CD14-positive monocyte (primary cell): ENCODE results near the gene XXYLT1. TPM values are rescaled to one million over a fixed set of nuclear protein-coding genes. Genes with fewer than 3 reads are reported as not detected.

ENCODE experiments used
- DNase-seq, 3 donors: peaks; one replicate each; pipeline ENCODE4 v3.0.0-alpha.2; 2011 to 2022
- H2AFZ ChIP-seq: 2 replicates; pipeline ENCODE4 v1.6.0; 2012; ENCODE audit warnings: mild to moderate bottlenecking, low read depth, low read length, inconsistent platforms; ENCODE audit not compliant: insufficient read depth, poor library complexity, severe bottlenecking
- H3K27ac ChIP-seq, 2 donors: 1 replicate in 1 of 2; 2 replicates in 1 of 2; pipeline ENCODE4 v1.5.1; 2012 to 2013; ENCODE audit warnings: low read length in 2 of 2, control low read depth in 1 of 2, inconsistent platforms in 1 of 2, low read depth in 1 of 2, mild to moderate bottlenecking in 1 of 2
- H3K27me3 ChIP-seq, 2 donors: one replicate each; pipeline versions ENCODE4 v1.6.0 to v1.6.1; 2011 to 2013; ENCODE audit warnings: low read length in 2 of 2; ENCODE audit not compliant: control insufficient read depth in 2 of 2, insufficient read depth in 2 of 2
- H3K36me3 ChIP-seq, 2 donors: replicated peaks in 1 of 2; 1 replicate in 1 of 2; 2 replicates in 1 of 2; pipeline versions ENCODE4 v1.5.1 to v1.6.1; 2012 to 2013; ENCODE audit warnings: low read length in 2 of 2, control low read depth in 1 of 2, inconsistent platforms in 1 of 2, mild to moderate bottlenecking in 1 of 2; ENCODE audit not compliant: insufficient read depth in 2 of 2, control insufficient read depth in 1 of 2
- H3K4me1 ChIP-seq, 2 donors: 1 replicate in 1 of 2; 2 replicates in 1 of 2; pipeline versions ENCODE4 v1.5.1 to v1.6.1; 2012 to 2013; ENCODE audit warnings: low read length in 2 of 2, control low read depth in 1 of 2, inconsistent platforms in 1 of 2, mild to moderate bottlenecking in 1 of 2, moderate library complexity in 1 of 2; ENCODE audit not compliant: insufficient read depth in 2 of 2, control insufficient read depth in 1 of 2
- H3K4me2 ChIP-seq: replicated peaks from 2 replicates; pipeline ENCODE3; 2012; ENCODE audit warnings: low read length, moderate library complexity, mild to moderate bottlenecking; ENCODE audit not compliant: poor library complexity, severe bottlenecking; ENCODE audit errors: extremely low read depth
- H3K4me3 ChIP-seq, 3 experiments: fragments of 200-600 bp in 1 of 3; sonication (generic) in 1 of 3; replicated peaks in 1 of 3; 1 replicate in 2 of 3; 2 replicates in 1 of 3; pipeline ENCODE4 v1.5.1; 2011 to 2013; ENCODE audit warnings: low read length in 3 of 3, mild to moderate bottlenecking in 3 of 3, control low read depth in 2 of 3, low read depth in 2 of 3, inconsistent platforms in 1 of 3, moderate library complexity in 1 of 3
- H3K79me2 ChIP-seq: 2 replicates; pipeline ENCODE4 v1.6.0; 2012; ENCODE audit warnings: mild to moderate bottlenecking, control low read depth, inconsistent platforms, low read length, moderate library complexity; ENCODE audit not compliant: insufficient read depth
- H3K9ac ChIP-seq: 2 replicates; pipeline ENCODE4 v1.6.0; 2017; ENCODE audit warnings: low read length, mild to moderate bottlenecking; ENCODE audit not compliant: insufficient read depth, poor library complexity, severe bottlenecking
- H3K9me3 ChIP-seq, 2 donors: replicated peaks in 1 of 2; 1 replicate in 1 of 2; 2 replicates in 1 of 2; pipeline versions ENCODE4 v1.5.1 to v1.6.1; 2012 to 2013; ENCODE audit warnings: low read length in 2 of 2, control low read depth in 1 of 2; ENCODE audit not compliant: control insufficient read depth in 1 of 2, insufficient read depth in 1 of 2
- H4K20me1 ChIP-seq: 2 replicates; pipeline ENCODE4 v1.6.0; 2012; ENCODE audit warnings: mild to moderate bottlenecking, low read length, control low read depth, moderate library complexity; ENCODE audit not compliant: insufficient read depth
- H3K27ac Mint-ChIP-seq, 7 donors: one replicate each; pipeline ENCODE4 v1.8.0; 2020; ENCODE audit warnings: mild to moderate bottlenecking in 7 of 7, mixed read lengths in 7 of 7, moderate library complexity in 6 of 7, inconsistent platforms in 2 of 7
- H3K27me3 Mint-ChIP-seq, 3 donors: one replicate each; pipeline ENCODE4 v1.8.0; 2021 to 2022; ENCODE audit warnings: low read depth in 3 of 3, mild to moderate bottlenecking in 3 of 3, mixed read lengths in 3 of 3, moderate library complexity in 3 of 3, inconsistent platforms in 1 of 3
- H3K36me3 Mint-ChIP-seq, 2 donors: one replicate each; pipeline ENCODE4 v1.8.0; 2020; ENCODE audit warnings: mixed read lengths in 2 of 2, inconsistent platforms in 1 of 2, mild to moderate bottlenecking in 1 of 2
- H3K4me1 Mint-ChIP-seq: one replicate; pipeline ENCODE4 v1.8.0; 2020; ENCODE audit warnings: mild to moderate bottlenecking, mixed read lengths
- H3K4me3 Mint-ChIP-seq, 2 donors: one replicate each; pipeline ENCODE4 v1.8.0; 2020; ENCODE audit warnings: mild to moderate bottlenecking in 2 of 2, mixed read lengths in 2 of 2, moderate library complexity in 1 of 2
- H3K9me3 Mint-ChIP-seq, 7 donors: one replicate each; pipeline ENCODE4 v1.8.0; 2020 to 2022; ENCODE audit warnings: mixed read lengths in 7 of 7, mild to moderate bottlenecking in 6 of 7, moderate library complexity in 6 of 7, inconsistent platforms in 2 of 7
- CTCF ChIP-seq: fragments of 200-600 bp; IDR thresholded peaks from one replicate; pipeline ENCODE4 v1.8.0; 2022; ENCODE audit warnings: antibody characterized with exemption, mild to moderate bottlenecking
- WGBS: methylation state at CpG from one replicate; pipeline ENCODE4 v1.1.5; 2013; ENCODE audit warnings: missing lambda C conversion rate; ENCODE audit not compliant: insufficient coverage; 5-methylcytosine and 5-hydroxymethylcytosine counted together
- intact Hi-C, 2 donors: fragments of 100-400 bp; cut with micrococcal nuclease; formaldehyde crosslinking; loops; one replicate each; pipeline versions ENCODE4 v1.15.0 to v1.15.1; 2023
- polyA plus RNA-seq, 3 donors: library from polyadenylated mRNA; depleted of rRNA in 1 of 3; unstranded in 2 of 3; stranded (reverse) in 1 of 3; fragments of 300-500 nt in 2 of 3; fragments of >200 nt in 1 of 3; fragmentation: Illumina TruSeq in 2 of 3; gene quantifications; 1 replicate in 2 of 3; 2 replicates in 1 of 3; pipeline ENCODE4 v1.2.3, GENCODE V29; 2012 to 2021

XXYLT1 gene
- polyA plus RNA-seq, 3 donors: 11.8 to 13.5 (median 13.2) TPM

GRCh38 chr3:195260280-195260905 is 10.6 kb downstream of the XXYLT1 start:
- Mint-ChIP-seq H3K27me3 (peaks cover 0 to 2% (median 0%) of the 10 kb centered on the region in 3 donors), H3K27ac (peak overlapping the region; percentile 79 to 89 (median 87)), H3K4me3 (peak overlapping the region; percentile 78 to 87), H3K4me1 (peaks cover 47% of the 10 kb centered on the region), H3K9me3 (no peaks in the 10 kb centered on the region), H3K36me3 (peaks cover 18 to 19% of the 10 kb centered on the region in 2 donors)
- under 1% methylated on average over 27 of the region's 41 CpGs for WGBS
- H3K4me3 ChIP-seq: peak overlapping the region; percentile 75 to 95 (median 88)
- H4K20me1 ChIP-seq: no peaks in the 10 kb centered on the region
- peak overlapping the region; percentile 96 for H3K4me2 ChIP-seq
- H3K36me3 ChIP-seq: peaks cover 0 to 11% of the 10 kb centered on the region in 2 donors
- H3K79me2 ChIP-seq: peaks cover 23% of the 10 kb centered on the region
- H3K4me1 ChIP-seq: peaks cover 40 to 56% of the 10 kb centered on the region in 2 donors
- H3K9me3 ChIP-seq: no peaks in the 10 kb centered on the region
- peak overlapping the region; percentile 85 for H3K9ac ChIP-seq
- peak overlapping the region; percentile 88 to 92 for H3K27ac ChIP-seq
- peak overlapping the region; percentile 94 for H2AFZ ChIP-seq
- no peaks in the 10 kb centered on the region for H3K27me3 ChIP-seq
- peak; percentile 78 to 86 (median 83) for DNase-seq
- peak; percentile 53 for TF ChIP-seq CTCF
- intact Hi-C loops: loop anchor here (2.0 to 5.0 kb wide), 4 partner anchors 182 to 588 kb away; partner anchors contain the start of genes LSG1 (in 2 of the 2) and ACAP2 (in 1 of the 2)

GRCh38 chr3:195259475-195260279 is 11.3 kb downstream of the XXYLT1 start:
- Histone ChIP-seq H2AFZ (peak overlapping the region; percentile 94), H3K4me1 (peaks cover 38 to 53% of the 10 kb centered on the region in 2 donors), H3K36me3 (peaks cover 0 to 7% of the 10 kb centered on the region in 2 donors), H3K4me3 (peak overlapping the region; percentile 49 to 95 (median 75)), H3K4me2 (peak overlapping the region; percentile 96), H3K27me3 (no peaks in the 10 kb centered on the region), H3K79me2 (peaks cover 19% of the 10 kb centered on the region), H3K9ac (peak overlapping the region; percentile 85), H3K27ac (peak overlapping the region; percentile 54 to 92), H4K20me1 (no peaks in the 10 kb centered on the region), H3K9me3 (no peaks in the 10 kb centered on the region)
- peak; percentile 84 to 87 (median 85) for DNase-seq
- peaks cover 0 to 2% (median 0%) of the 10 kb centered on the region in 3 donors for H3K27me3 Mint-ChIP-seq
- peaks cover 16 to 17% of the 10 kb centered on the region in 2 donors for H3K36me3 Mint-ChIP-seq
- intact Hi-C loops: loop anchor here (2.0 to 10.0 kb wide), 5 partner anchors 155 to 587 kb away; partner anchors contain the start of genes LSG1 (in 2 of the 2) and ACAP2 (in 1 of the 2)
- H3K9me3 Mint-ChIP-seq: no peaks in the 10 kb centered on the region
- H3K4me3 Mint-ChIP-seq: peak overlapping the region; percentile 73 to 74
- peaks cover 42% of the 10 kb centered on the region for H3K4me1 Mint-ChIP-seq
- H3K27ac Mint-ChIP-seq: peak overlapping the region in 6 of 7 donors; percentile 14 to 82 (median 57)
- TF ChIP-seq CTCF: peak; percentile 93
- WGBS: 1% methylated on average over 79 of the region's 82 CpGs
